RPMI7951 (cell line): ENCODE data around the gene IL1RAPL1. TPM values are rescaled to one million over a fixed set of nuclear protein-coding genes. Genes with fewer than 3 reads are reported as not detected.
A peak's percentile ranks its signal among the peaks of the same experiment; 100 is the strongest.

Experiments used
- DNase-seq: peaks from one replicate; pipeline ENCODE4 v3.0.0-alpha.2; 2012; ENCODE audit warnings: low read depth
- total RNA-seq: library from RNA; depleted of rRNA; stranded (reverse); fragments of >200 nt; shearing (Covaris generic); gene quantifications from 2 replicates; pipeline ENCODE4 v1.2.3, GENCODE V29; 2014

IL1RAPL1 gene
- total RNA-seq, 1 experiment from 2014 or later, result 4.6 TPM

- DNase-seq, result peak; percentile 1
Measured at GRCh38 chrX:29419774-29420553, 832.7 kb downstream of the IL1RAPL1 start.

GRCh38 chrX:29422034-29422433 is 834.8 kb downstream of the IL1RAPL1 start:
- no peak for DNase-seq

DNA sequence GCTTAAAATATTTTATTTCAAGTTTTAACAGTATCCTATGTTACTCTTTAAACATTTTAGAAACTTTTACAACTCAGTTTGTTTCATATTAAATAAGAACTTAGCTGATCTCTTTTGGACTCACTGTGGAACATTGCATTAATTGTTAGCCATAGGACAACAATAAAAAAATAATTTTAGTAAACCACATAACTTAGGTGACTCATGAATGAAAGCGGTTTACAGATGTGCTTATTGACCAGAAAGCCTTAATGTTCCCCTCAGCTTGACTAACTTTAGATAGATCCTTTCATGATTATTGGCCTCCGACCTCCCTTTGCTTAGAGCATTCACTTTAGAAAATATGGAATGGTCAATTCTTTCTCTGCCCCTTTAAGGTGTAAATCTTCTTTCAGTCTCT is 844.6 kb downstream of the IL1RAPL1 start:
- DNase-seq, result no peak

- no peak for DNase-seq
Measured at GRCh38 chrX:29432534-29432933, 845.3 kb downstream of the IL1RAPL1 start.

- DNase-seq, result no peak
Measured at GRCh38 chrX:29434939-29435338, 847.7 kb downstream of the IL1RAPL1 start.

DNA sequence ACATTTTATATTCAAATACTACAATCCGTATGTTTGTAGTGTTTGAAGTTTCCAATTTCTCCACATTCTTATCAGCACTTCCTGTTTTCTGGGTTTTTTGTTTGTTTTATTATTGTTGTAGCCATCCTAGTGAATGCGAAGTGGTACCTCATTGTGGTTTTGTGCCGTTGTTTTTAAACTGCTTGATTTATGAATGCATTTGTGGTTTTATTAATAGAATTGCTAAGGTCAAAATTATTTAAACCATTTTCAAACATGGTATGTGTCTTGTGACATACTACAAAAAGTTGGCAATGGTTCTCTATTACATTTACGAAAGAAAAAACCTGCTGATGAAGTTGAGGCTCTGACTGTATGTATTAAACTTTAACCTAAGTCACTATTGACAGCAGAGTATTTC is 848.1 kb downstream of the IL1RAPL1 start:
- no peak for DNase-seq

GRCh38 chrX:29447867-29448266 is 860.6 kb downstream of the IL1RAPL1 start:
- no peak for DNase-seq

GRCh38 chrX:29453333-29453732 is 866.1 kb downstream of the IL1RAPL1 start:
- no peak for DNase-seq

- no peak for DNase-seq
Measured at GRCh38 chrX:29455702-29456101, 868.5 kb downstream of the IL1RAPL1 start.

DNA sequence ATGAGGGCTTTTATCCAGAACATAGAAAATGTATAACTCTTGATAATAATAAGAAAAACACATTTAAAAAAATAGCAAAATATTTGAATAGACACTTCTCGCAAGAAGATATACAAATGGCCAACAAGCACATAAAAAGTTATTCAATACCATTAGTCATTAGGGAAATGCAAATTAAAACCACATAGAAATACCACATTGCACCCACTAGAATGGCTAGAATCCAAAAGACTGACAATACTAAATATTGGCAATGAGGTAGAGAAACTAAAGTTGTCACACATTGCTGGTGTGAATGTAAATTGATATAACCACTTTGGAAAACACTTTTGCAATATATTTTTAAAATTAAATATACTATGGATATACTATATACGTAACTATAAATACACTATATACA is 873.8 kb downstream of the IL1RAPL1 start:
- no peak for DNase-seq

- no peak for DNase-seq
Measured at GRCh38 chrX:29466456-29466855, 879.2 kb downstream of the IL1RAPL1 start.

- DNase-seq, result no peak
Measured at GRCh38 chrX:29468911-29469494, 881.8 kb downstream of the IL1RAPL1 start.

DNA sequence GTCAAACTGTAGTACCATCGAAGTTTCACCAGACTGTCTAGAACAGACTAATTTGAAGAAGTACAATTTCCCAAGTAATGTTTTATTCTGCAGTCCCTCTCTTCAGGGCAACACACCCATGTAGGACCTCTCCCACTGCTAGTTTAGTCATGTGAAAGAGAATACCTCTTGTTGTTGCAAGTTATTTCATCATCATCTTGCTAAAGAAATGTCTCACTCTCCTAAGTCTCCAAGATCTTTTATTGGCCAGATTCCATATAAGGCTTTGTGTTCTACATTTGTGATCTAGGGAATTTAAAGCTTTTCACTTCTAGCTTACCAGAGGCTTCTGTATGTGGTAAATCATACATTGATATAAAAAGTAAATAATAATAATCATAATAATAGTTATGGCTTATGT is 882.8 kb downstream of the IL1RAPL1 start:
- no peak for DNase-seq

GRCh38 chrX:29471829-29472228 is 884.6 kb downstream of the IL1RAPL1 start:
- DNase-seq, result no peak

- no peak for DNase-seq
Measured at GRCh38 chrX:29477878-29478277, 890.6 kb downstream of the IL1RAPL1 start.

GRCh38 chrX:29478336-29479069 is 891.3 kb downstream of the IL1RAPL1 start:
- DNase-seq, result peak; percentile 18

DNA sequence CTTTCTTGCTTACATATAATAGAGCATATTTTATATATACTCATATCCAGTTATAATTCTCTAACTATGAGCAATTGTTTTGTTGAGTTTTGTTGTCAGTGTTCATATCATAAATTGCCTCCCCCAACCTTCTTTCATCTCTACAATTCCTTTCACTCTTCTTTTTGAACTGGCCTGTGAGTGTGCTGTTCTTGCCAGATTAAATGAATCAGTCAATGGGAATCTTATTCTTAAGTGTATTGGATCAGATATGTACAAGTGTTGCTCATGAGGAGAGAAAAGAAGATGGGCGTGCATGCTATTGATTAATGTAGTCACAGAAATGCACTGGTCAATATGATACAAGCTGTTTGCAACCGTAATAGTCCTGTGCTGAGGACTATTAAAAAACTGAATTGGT is 900.0 kb downstream of the IL1RAPL1 start:
- no peak for DNase-seq

DNA sequence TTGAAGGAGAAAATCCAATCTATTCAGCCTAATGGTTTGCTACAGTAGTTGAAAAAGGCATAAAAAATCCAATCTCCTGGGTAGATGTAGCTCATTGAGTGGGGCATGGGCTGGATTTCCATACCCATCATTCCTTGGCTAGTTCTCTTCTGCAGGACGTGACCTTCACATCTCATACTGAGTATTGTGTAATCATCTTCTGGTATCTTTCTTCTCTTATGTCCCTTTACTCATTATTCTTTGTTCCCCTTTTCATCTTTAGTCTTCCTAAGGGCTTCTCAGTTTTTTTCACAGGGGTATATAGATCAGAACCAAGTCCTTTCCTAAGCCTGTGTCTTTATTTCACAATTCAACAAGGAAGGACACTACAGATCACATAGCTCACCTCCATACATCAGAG is 900.5 kb downstream of the IL1RAPL1 start:
- no peak for DNase-seq

- DNase-seq, result no peak
Measured at GRCh38 chrX:29488919-29489318, 901.7 kb downstream of the IL1RAPL1 start.

DNA sequence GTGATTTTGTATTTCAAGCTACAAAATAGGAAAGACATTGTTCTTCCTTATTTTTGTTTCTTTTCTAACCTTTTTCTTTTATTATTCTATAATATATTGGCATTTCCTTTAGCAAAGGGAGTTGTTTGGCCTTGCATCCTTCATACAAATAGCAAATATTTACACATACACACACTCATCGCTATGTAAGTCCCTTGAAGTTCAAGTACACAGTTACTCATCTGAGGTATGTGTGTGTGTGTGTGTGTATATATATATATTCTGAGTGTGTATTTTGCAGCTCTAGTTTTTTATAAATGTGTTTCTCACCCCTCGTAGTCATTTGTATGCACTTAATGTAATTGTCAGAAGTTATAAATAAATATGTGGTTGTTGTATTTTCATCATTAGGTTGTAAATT is 903.4 kb downstream of the IL1RAPL1 start:
- no peak for DNase-seq

DNA sequence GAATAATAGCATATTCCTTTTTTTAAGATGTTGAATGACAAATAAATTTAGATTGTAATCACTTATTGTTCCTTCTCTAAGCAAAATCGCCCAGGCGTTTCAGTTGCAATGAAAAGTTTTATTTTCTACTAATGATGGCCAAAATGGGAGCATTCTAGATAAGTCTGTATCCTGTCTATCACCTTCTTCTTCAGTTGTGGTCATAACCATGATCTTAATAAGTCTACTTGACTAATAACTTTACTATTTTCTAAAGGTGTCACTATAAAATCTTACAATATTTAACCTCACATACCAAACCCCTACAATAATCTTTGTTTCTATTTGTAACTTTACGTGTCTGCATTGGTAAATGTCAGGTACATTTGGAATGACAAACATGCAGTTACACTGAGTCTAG is 904.4 kb downstream of the IL1RAPL1 start:
- DNase-seq, result no peak

GRCh38 chrX:29496636-29497180 is 909.5 kb downstream of the IL1RAPL1 start:
- no peak for DNase-seq

DNA sequence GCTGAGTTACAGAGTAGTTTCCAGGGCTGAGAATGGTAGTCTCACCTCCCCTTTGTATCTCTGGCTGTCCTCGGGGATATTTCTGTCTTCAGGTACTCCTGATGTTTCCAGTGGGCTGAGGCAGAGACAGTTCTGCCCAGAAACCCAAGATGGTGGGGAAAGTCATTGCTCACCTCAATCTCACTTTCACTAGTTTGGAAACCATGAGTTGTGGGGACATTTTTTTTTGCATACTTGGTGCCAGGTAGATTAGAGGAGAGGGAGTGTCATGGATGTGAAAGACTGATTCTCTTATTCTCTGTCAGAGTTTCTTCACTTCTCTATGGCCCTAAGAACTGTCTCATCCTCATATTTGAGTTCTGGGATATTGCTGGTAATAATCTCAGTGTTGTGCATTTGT is 919.5 kb downstream of the IL1RAPL1 start:
- DNase-seq, result no peak
